Astrocyte (in vitro differentiated cells and primary cell): Measurements from ENCODE around the gene MPV17L. TPM values are rescaled to one million over a fixed set of nuclear protein-coding genes. Genes with fewer than 3 reads are reported as not detected.

Experiments used
- DNase-seq: peaks from one replicate; pipeline ENCODE4 v3.0.0-alpha.2; 2010; ENCODE audit warnings: low read depth
- FAIRE-seq: peaks from 2 replicates; lab custom pipeline; 2011; peaks lifted over from hg19 to GRCh38; lab: Jason Lieb, UNC
- H2AFZ ChIP-seq: 2 replicates; pipeline ENCODE4 v1.6.0; 2012; ENCODE audit warnings: low read depth, low read length, inconsistent platforms
- H3K27ac ChIP-seq: 2 replicates; pipeline ENCODE4 v1.5.1; 2011; ENCODE audit warnings: low read depth, low read length, inconsistent platforms
- H3K27me3 ChIP-seq: 2 replicates; pipeline ENCODE4 v1.6.0; 2011; ENCODE audit warnings: low read length, inconsistent platforms; ENCODE audit not compliant: insufficient read depth
- H3K36me3 ChIP-seq: 2 replicates; pipeline ENCODE4 v1.5.1; 2011; ENCODE audit warnings: low read length, inconsistent platforms; ENCODE audit not compliant: insufficient read depth
- H3K4me1 ChIP-seq: 2 replicates; pipeline ENCODE4 v1.5.1; 2011; ENCODE audit warnings: low read length, inconsistent platforms; ENCODE audit not compliant: insufficient read depth
- H3K4me2 ChIP-seq: 2 replicates; pipeline ENCODE4 v1.6.0; 2012; ENCODE audit warnings: low read length, inconsistent platforms
- H3K4me3 ChIP-seq: 2 replicates; pipeline ENCODE4 v1.5.1; 2011; ENCODE audit warnings: low read depth, mild to moderate bottlenecking, low read length, inconsistent platforms; ENCODE audit not compliant: insufficient read depth
- H3K79me2 ChIP-seq: 2 replicates; pipeline ENCODE4 v1.6.0; 2012; ENCODE audit warnings: mild to moderate bottlenecking, low read length, inconsistent platforms; ENCODE audit not compliant: insufficient read depth
- H3K9ac ChIP-seq: 2 replicates; pipeline ENCODE4 v1.6.0; 2012; ENCODE audit warnings: mild to moderate bottlenecking, low read length, inconsistent platforms
- H3K9me3 ChIP-seq: 2 replicates; pipeline ENCODE4 v1.5.1; 2012; ENCODE audit warnings: low read depth, mild to moderate bottlenecking, low read length, inconsistent platforms; ENCODE audit not compliant: insufficient read depth
- H4K20me1 ChIP-seq: 2 replicates; pipeline ENCODE4 v1.6.0; 2012; ENCODE audit warnings: low read length, inconsistent platforms; ENCODE audit not compliant: insufficient read depth
- H3K27ac Mint-ChIP-seq: one replicate; pipeline ENCODE4 v1.8.0; 2021; ENCODE audit warnings: mild to moderate bottlenecking, mixed read lengths; ENCODE audit not compliant: unreplicated experiment
- H3K27me3 Mint-ChIP-seq: one replicate; pipeline ENCODE4 v1.8.0; 2021; ENCODE audit warnings: low read depth, mixed read lengths; ENCODE audit not compliant: unreplicated experiment
- H3K36me3 Mint-ChIP-seq: one replicate; pipeline ENCODE4 v1.8.0; 2021; ENCODE audit warnings: low read depth, mixed read lengths; ENCODE audit not compliant: unreplicated experiment
- H3K4me1 Mint-ChIP-seq: one replicate; pipeline ENCODE4 v1.8.0; 2021; ENCODE audit warnings: low read depth, mixed read lengths; ENCODE audit not compliant: unreplicated experiment
- H3K4me3 Mint-ChIP-seq: one replicate; pipeline ENCODE4 v1.8.0; 2021; ENCODE audit warnings: mild to moderate bottlenecking, moderate library complexity, mixed read lengths; ENCODE audit not compliant: unreplicated experiment
- H3K9me3 Mint-ChIP-seq: one replicate; pipeline ENCODE4 v1.8.0; 2021; ENCODE audit warnings: mild to moderate bottlenecking, mixed read lengths; ENCODE audit not compliant: unreplicated experiment
- CTCF ChIP-seq: IDR thresholded peaks from 2 replicates; pipeline ENCODE4 v1.5.1; 2011; ENCODE audit warnings: low read depth, mild to moderate bottlenecking, inconsistent platforms, low read length, moderate library complexity; ENCODE audit not compliant: insufficient read depth
- EZH2 ChIP-seq: IDR thresholded peaks from 2 replicates; pipeline ENCODE4 v1.6.1; 2012; ENCODE audit warnings: mild to moderate bottlenecking, low read length, inconsistent platforms; ENCODE audit not compliant: insufficient read depth
- total RNA-seq: library from RNA; stranded (reverse); gene quantifications from 2 replicates; pipeline ENCODE4 v1.2.1, GENCODE V29; 2021

MPV17L gene
- total RNA-seq, 1 donor from 2014 or later: 0.73 TPM

GRCh38 chr16:15434079-15434424 is 38.5 kb downstream of the MPV17L start:
- no peak overlapping the region for H3K27ac Mint-ChIP-seq
- H3K27me3 Mint-ChIP-seq: no peaks in the 10 kb centered on the region
- no peaks in the 10 kb centered on the region for H3K36me3 Mint-ChIP-seq
- H3K4me1 ChIP-seq: peaks cover 9% of the 10 kb centered on the region
- H3K9ac ChIP-seq: peak overlapping the region; percentile 84
- H3K4me3 ChIP-seq: peak overlapping the region; percentile 96
- no peaks in the 10 kb centered on the region for H3K27me3 ChIP-seq
- DNase-seq: no peak
- no peaks in the 10 kb centered on the region for H3K4me1 Mint-ChIP-seq
- no peak for TF ChIP-seq EZH2
- TF ChIP-seq CTCF: no peak
- H2AFZ ChIP-seq: peak overlapping the region; percentile 91
- peaks cover 42% of the 10 kb centered on the region for H3K79me2 ChIP-seq
- H3K9me3 ChIP-seq: no peaks in the 10 kb centered on the region
- no peaks in the 10 kb centered on the region for H3K9me3 Mint-ChIP-seq
- H3K4me2 ChIP-seq: peak overlapping the region; percentile 96
- H3K4me3 Mint-ChIP-seq: peak overlapping the region; percentile 93
- FAIRE-seq: no peak
- no peak overlapping the region for H3K27ac ChIP-seq
- H3K36me3 ChIP-seq: no peaks in the 10 kb centered on the region
- H4K20me1 ChIP-seq: peaks cover 13% of the 10 kb centered on the region

- Histone ChIP-seq H3K27me3 (no peaks in the 10 kb centered on the region), H3K36me3 (no peaks in the 10 kb centered on the region), H3K4me2 (peak within 1 kb of the TSS; percentile 96), H3K9me3 (no peaks in the 10 kb centered on the region), H4K20me1 (peaks cover 18% of the 10 kb centered on the region), H3K4me1 (peaks cover 13% of the 10 kb centered on the region), H3K27ac (peak within 1 kb of the TSS; percentile 18), H2AFZ (peak within 1 kb of the TSS; percentile 91), H3K79me2 (peaks cover 48% of the 10 kb centered on the region), H3K9ac (peak within 1 kb of the TSS; percentile 84), H3K4me3 (peak within 1 kb of the TSS; percentile 96)
- Mint-ChIP-seq H3K36me3 (no peaks in the 10 kb centered on the region), H3K4me1 (peaks cover under 1% of the 10 kb centered on the region), H3K9me3 (no peaks in the 10 kb centered on the region), H3K27ac (no peak within 1 kb of the TSS), H3K27me3 (no peaks in the 10 kb centered on the region), H3K4me3 (peak within 1 kb of the TSS; percentile 93)
- FAIRE-seq (no peak), DNase-seq (peak; percentile 60)
- TF ChIP-seq CTCF: no peak
- no peak for TF ChIP-seq EZH2
These were observed 39.1 kb downstream of the MPV17L start, which contains the start of gene BMERB1 for GRCh38 chr16:15434425-15435215. BMERB1 (plus strand) TSS chr16:15434588; CDS start chr16:15434654, 66 bp downstream.
